SK-N-SH (cell line): ENCODE measurements around the gene CASKIN1. TPM values are rescaled to one million over a fixed set of nuclear protein-coding genes. Genes with fewer than 3 reads are reported as not detected.
A peak's percentile ranks its signal among the peaks of the same experiment; 100 is the strongest.

Experiments used
- CTCF ChIA-PET: fragments of 300-600, 350-600 bp; formaldehyde crosslinking; extraction: SDS; loops from one replicate; lab custom pipeline; 2021; lab: Yijun Ruan, JAX
- POLR2A ChIA-PET: fragments of 350-600 bp; sonication (Branson Sonifier 250); formaldehyde crosslinking; extraction: SDS; loops from one replicate; lab custom pipeline; 2020; ENCODE audit warnings: antibody characterized with exemption, inconsistent platforms; lab: Yijun Ruan, JAX
- DNase-seq: peaks from one replicate; pipeline ENCODE4 v3.0.0; 2012
- H2AFZ ChIP-seq: fragments of 200-600 bp; sonication (generic); 2 replicates; pipeline ENCODE4 v1.8.1; 2016; ENCODE audit warnings: antibody characterized with exemption, mild to moderate bottlenecking, low read depth
- H3F3A ChIP-seq: fragments of 200-600 bp; sonication (generic); replicated peaks from 2 replicates; pipeline ENCODE3; 2016; ENCODE audit warnings: antibody characterized with exemption, mild to moderate bottlenecking; ENCODE audit not compliant: insufficient read depth
- H3K27ac ChIP-seq, 2 experiments: fragments of 200-500 bp in 1 of 2; fragments of 200-600 bp in 1 of 2; sonication (Bioruptor generic) in 1 of 2; sonication (generic), shearing (Covaris generic) in 1 of 2; 2 replicates each; pipeline versions ENCODE4 v1.5.1 to v1.6.1; 2014 to 2016; ENCODE audit warnings: low read depth in 2 of 2, inconsistent platforms in 1 of 2, low read length in 1 of 2, mild to moderate bottlenecking in 1 of 2, mixed read lengths in 1 of 2
- H3K27me3 ChIP-seq: fragments of 200-600 bp; sonication (generic), shearing (Covaris generic); 2 replicates; pipeline ENCODE4 v1.6.1; 2016; ENCODE audit warnings: mixed run types; ENCODE audit not compliant: insufficient read depth
- H3K36me3 ChIP-seq, 2 experiments: fragments of 200-500 bp in 1 of 2; fragments of 200-600 bp in 1 of 2; sonication (Bioruptor generic) in 1 of 2; sonication (generic) in 1 of 2; replicated peaks in 1 of 2; 2 replicates each; pipeline versions ENCODE3 to v1.5.1; 2014 to 2016; ENCODE audit warnings: low read length in 1 of 2, mild to moderate bottlenecking in 1 of 2; ENCODE audit not compliant: insufficient read depth in 2 of 2, control insufficient read depth in 1 of 2
- H3K4me1 ChIP-seq, 2 experiments: fragments of 200-500 bp in 1 of 2; fragments of 200-600 bp in 1 of 2; sonication (Bioruptor generic) in 1 of 2; sonication (generic), shearing (Covaris generic) in 1 of 2; 2 replicates each; pipeline versions ENCODE4 v1.5.1 to v1.6.1; 2014 to 2016; ENCODE audit warnings: low read depth in 1 of 2, low read length in 1 of 2, mixed run types in 1 of 2; ENCODE audit not compliant: insufficient read depth in 2 of 2, control insufficient read depth in 1 of 2
- H3K4me2 ChIP-seq: fragments of 200-600 bp; sonication (generic), shearing (Covaris generic); 2 replicates; pipeline ENCODE4 v1.6.1; 2017; ENCODE audit warnings: mixed run types
- H3K4me3 ChIP-seq, 2 experiments: fragments of 200-500 bp in 1 of 2; fragments of 200-600 bp in 1 of 2; sonication (Bioruptor generic) in 1 of 2; sonication (generic), shearing (Covaris generic) in 1 of 2; 2 replicates each; pipeline versions ENCODE4 v1.5.1 to v1.8.1; 2014 to 2016; ENCODE audit warnings: low read depth in 2 of 2, inconsistent platforms in 1 of 2, low read length in 1 of 2, mild to moderate bottlenecking in 1 of 2, mixed read lengths in 1 of 2, moderate library complexity in 1 of 2
- H3K79me2 ChIP-seq: fragments of 200-600 bp; sonication (generic); 2 replicates; pipeline ENCODE4 v1.8.1; 2017; ENCODE audit warnings: mild to moderate bottlenecking; ENCODE audit not compliant: insufficient read depth
- H3K9ac ChIP-seq: fragments of 200-600 bp; sonication (generic); 2 replicates; pipeline ENCODE4 v1.6.1; 2017; ENCODE audit warnings: mixed run types
- H3K9me2 ChIP-seq: fragments of 200-600 bp; sonication (generic); 2 replicates; pipeline ENCODE4 v1.6.1; 2017; ENCODE audit warnings: mixed run types
- H3K9me3 ChIP-seq: fragments of 200-600 bp; sonication (generic); 2 replicates; pipeline ENCODE4 v1.6.1; 2017; ENCODE audit warnings: mixed run types, mild to moderate bottlenecking, moderate library complexity
- H4K20me1 ChIP-seq: fragments of 200-600 bp; sonication (generic); 2 replicates; pipeline ENCODE4 v1.6.1; 2017; ENCODE audit warnings: mild to moderate bottlenecking, mixed run types; ENCODE audit not compliant: insufficient read depth
- CHD2 ChIP-seq: fragments of 150-350 bp; IDR thresholded peaks from 2 replicates; pipeline ENCODE4 v1.6.1; 2018; ENCODE audit warnings: low read length; ENCODE audit not compliant: partially characterized antibody
- EP300 ChIP-seq, 2 experiments: IDR thresholded peaks; 2 replicates each; pipeline versions ENCODE4 v1.4.0 to v1.6.1; 2012; ENCODE audit warnings: borderline replicate concordance in 1 of 2, low read depth in 1 of 2, low read length in 1 of 2
- EZH2phosphoT487 ChIP-seq: fragments of 200-600 bp; sonication (generic); IDR thresholded peaks from 2 replicates; pipeline ENCODE4 v1.6.1; 2017; ENCODE audit warnings: low read depth, mixed run types, mild to moderate bottlenecking, antibody characterized with exemption, moderate library complexity, borderline replicate concordance
- FOSL2 ChIP-seq: IDR thresholded peaks from 2 replicates; pipeline ENCODE4 v1.4.0; 2012; ENCODE audit warnings: low read depth, mild to moderate bottlenecking, moderate library complexity, borderline replicate concordance
- FOXJ3 ChIP-seq: sonication (generic); formaldehyde crosslinking; IDR thresholded peaks from 2 replicates; pipeline ENCODE4 v1.5.1; 2020; ENCODE audit warnings: mild to moderate bottlenecking, missing genetic modification reagents
- FOXM1 ChIP-seq: IDR thresholded peaks from 2 replicates; pipeline ENCODE4 v1.4.0; 2012; ENCODE audit warnings: low read depth, mild to moderate bottlenecking
- GABPA ChIP-seq: IDR thresholded peaks from 2 replicates; pipeline ENCODE4 v1.4.0; 2012; ENCODE audit warnings: low read depth, mild to moderate bottlenecking
- MAX ChIP-seq: IDR thresholded peaks from 2 replicates; pipeline ENCODE4 v1.4.0; 2012; ENCODE audit warnings: low read depth
- MEF2A ChIP-seq: IDR thresholded peaks from 2 replicates; pipeline ENCODE4 v1.4.0; 2012; ENCODE audit warnings: low read depth, borderline replicate concordance
- MXI1 ChIP-seq: IDR thresholded peaks from 2 replicates; pipeline ENCODE4 v1.6.1; 2012; ENCODE audit warnings: mild to moderate bottlenecking, low read depth, low read length, improper control_type of control experiment
- NFIC ChIP-seq: IDR thresholded peaks from 2 replicates; pipeline ENCODE4 v1.4.0; 2012; ENCODE audit warnings: borderline replicate concordance
- NRF1 ChIP-seq: IDR thresholded peaks from 2 replicates; pipeline ENCODE4 v1.6.1; 2012; ENCODE audit warnings: low read depth, mild to moderate bottlenecking, low read length
- POLR2AphosphoS5 ChIP-seq: IDR thresholded peaks from 2 replicates; pipeline ENCODE4 v1.6.1; 2012; ENCODE audit warnings: low read depth, low read length
- RAD21 ChIP-seq: IDR thresholded peaks from 2 replicates; pipeline ENCODE4 v1.6.1; 2012; ENCODE audit warnings: mild to moderate bottlenecking, low read length
- RCOR1 ChIP-seq: fragments of 150-350 bp; IDR thresholded peaks from 2 replicates; pipeline ENCODE4 v1.6.1; 2017; ENCODE audit warnings: antibody characterized with exemption, low read length
- RFX5 ChIP-seq: IDR thresholded peaks from 2 replicates; pipeline ENCODE4 v1.6.1; 2012; ENCODE audit warnings: mild to moderate bottlenecking, improper control_type of control experiment, low read length
- RXRA ChIP-seq: IDR thresholded peaks from 2 replicates; pipeline ENCODE4 v1.4.0; 2012; ENCODE audit warnings: low read depth, mild to moderate bottlenecking, borderline replicate concordance
- SIN3A ChIP-seq: IDR thresholded peaks from 2 replicates; pipeline ENCODE4 v1.6.1; 2012; ENCODE audit warnings: low read depth, mild to moderate bottlenecking, low read length, moderate library complexity, borderline replicate concordance
- SMC3 ChIP-seq: IDR thresholded peaks from 2 replicates; pipeline ENCODE4 v1.6.1; 2012; ENCODE audit warnings: low read depth, low read length, improper control_type of control experiment
- TAF1 ChIP-seq: IDR thresholded peaks from 2 replicates; pipeline ENCODE4 v1.6.1; 2012; ENCODE audit warnings: low read depth, mild to moderate bottlenecking, low read length, moderate library complexity, borderline replicate concordance
- TEAD4 ChIP-seq: IDR thresholded peaks from 2 replicates; pipeline ENCODE4 v1.4.0; 2012; ENCODE audit warnings: mild to moderate bottlenecking, borderline replicate concordance; ENCODE audit not compliant: insufficient read depth
- USF1 ChIP-seq: IDR thresholded peaks from 2 replicates; pipeline ENCODE4 v1.4.0; 2012; ENCODE audit warnings: low read depth, borderline replicate concordance
- ZBTB33 ChIP-seq: IDR thresholded peaks from 2 replicates; pipeline ENCODE4 v1.4.0; 2012; ENCODE audit warnings: low read depth, borderline replicate concordance
- WGBS: methylation state at CpG from one replicate; pipeline ENCODE4 v1.1.6; 2017; ENCODE audit warnings: low lambda C conversion rate; 5-methylcytosine and 5-hydroxymethylcytosine counted together
- polyA plus RNA-seq, 3 experiments: library from polyadenylated mRNA; depleted of rRNA; stranded (reverse); fragments of >200 nt; gene quantifications; 2 replicates each; pipeline ENCODE4 v1.2.3, GENCODE V29; 2012
- TF ChIP-seq, protein P1 (sequence below): fragments of 150-350 bp; IDR thresholded peaks from 2 replicates; pipeline ENCODE4 v1.6.1; 2016; ENCODE audit warnings: mild to moderate bottlenecking, low read depth, low read length
- TF ChIP-seq, protein P2 (sequence below): IDR thresholded peaks from 2 replicates; pipeline ENCODE4; 2012

Gene CASKIN1
- polyA plus RNA-seq, 1 of the 3 experiments (the other 2 are of a cell fraction) = 1.7 TPM

DNA sequence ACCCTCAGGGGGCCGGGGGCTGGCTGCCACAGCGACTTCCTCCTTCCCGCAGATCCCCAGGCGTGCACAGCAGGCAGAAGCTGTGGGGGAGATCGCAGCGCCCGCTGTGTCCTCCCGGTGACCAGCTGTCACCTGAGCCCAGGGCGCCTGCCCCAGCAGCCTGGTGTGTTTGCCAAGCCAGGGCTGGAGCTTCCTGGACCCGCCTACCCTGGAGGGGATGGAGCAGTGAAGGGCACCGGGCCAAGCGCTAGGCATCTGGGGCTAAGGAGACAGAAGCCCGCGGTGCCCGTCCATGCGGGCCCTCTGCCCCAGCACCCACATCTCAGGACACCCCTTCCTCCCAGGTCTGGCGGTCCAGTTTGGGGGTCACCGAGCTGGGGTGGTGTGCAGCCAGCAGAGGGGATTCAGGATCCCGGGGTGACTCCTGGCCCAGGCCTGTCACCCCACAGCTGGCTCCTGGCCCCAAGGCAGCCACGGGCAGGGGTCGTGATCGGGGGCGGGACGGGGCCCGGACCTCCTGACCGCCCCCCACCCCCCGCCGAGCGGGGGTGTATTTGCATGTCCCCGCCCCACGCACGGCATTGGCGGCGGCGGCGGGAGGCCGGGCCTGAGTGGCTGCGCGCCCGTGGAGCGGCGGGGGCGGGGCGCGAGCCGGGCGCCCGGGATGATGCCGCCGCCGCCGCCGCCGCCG, 48.3 kb downstream of the CASKIN1 start, which contains the start of gene RAB26:
Gene RAB26, plus strand, starts transcription at position 645 of the 691 bp plus-strand sequence. CDS start 159 bp downstream, outside the sequence.
- H3K4me3 ChIP-seq = peak within 1 kb of the TSS; percentile 50 to 60
- H3K36me3 ChIP-seq = peaks cover 10 to 20% of the 10 kb centered on the region in 2 experiments
- ChIA-PET CTCF (interaction anchor here (0.6 to 4.1 kb wide), 7 partner anchors 81 to 374 kb away, joined by 3 to 31 read pairs (median 3); no protein-coding TSS in a partner anchor), POLR2A (interaction anchor here (0.6 to 1.7 kb wide), 7 partner anchors 23 to 183 kb away, joined by 3 to 5 read pairs (median 4); partner anchors contain the start of genes MLST8, NTHL1, RPS2 and TSC2)
- peak; percentile 91 for DNase-seq
- peaks cover 39% of the 10 kb centered on the region for H3F3A ChIP-seq
- WGBS = 16% methylated on average over 5 of the region's 55 CpGs
- no peak within 1 kb of the TSS for H2AFZ ChIP-seq
- no peaks in the 10 kb centered on the region for H3K9me3 ChIP-seq
- H3K4me1 ChIP-seq = peaks cover 41 to 62% of the 10 kb centered on the region in 2 experiments; a peak in 3 of 4 replicates
- peak within 1 kb of the TSS; percentile 33 to 80; a peak in 3 of 4 replicates for H3K27ac ChIP-seq
- H4K20me1 ChIP-seq = peaks cover 63% of the 10 kb centered on the region
- no peaks in the 10 kb centered on the region for H3K27me3 ChIP-seq
- H3K9me2 ChIP-seq = no peaks in the 10 kb centered on the region
- H3K79me2 ChIP-seq = peaks cover 39% of the 10 kb centered on the region
- H3K9ac ChIP-seq = peak within 1 kb of the TSS; percentile 18; the same call in 1 of the 2 replicates
- no peak for TF ChIP-seq TAF1
- no peak for TF ChIP-seq TEAD4
- TF ChIP-seq RXRA = no peak
- TF ChIP-seq RFX5 = no peak
- TF ChIP-seq MXI1 = peak; percentile 91
- no peak for TF ChIP-seq FOXJ3 (CRISPR knock-in tag)
- TF ChIP-seq ZBTB33 = no peak
- no peak for TF ChIP-seq GABPA
- TF ChIP-seq RCOR1 = peak; percentile 50; the same call in 1 of the 2 replicates
- TF ChIP-seq NFIC = peak; percentile 69
- no peak for TF ChIP-seq EZH2phosphoT487
- TF ChIP-seq NRF1 = no peak
- TF ChIP-seq, protein P1, sequence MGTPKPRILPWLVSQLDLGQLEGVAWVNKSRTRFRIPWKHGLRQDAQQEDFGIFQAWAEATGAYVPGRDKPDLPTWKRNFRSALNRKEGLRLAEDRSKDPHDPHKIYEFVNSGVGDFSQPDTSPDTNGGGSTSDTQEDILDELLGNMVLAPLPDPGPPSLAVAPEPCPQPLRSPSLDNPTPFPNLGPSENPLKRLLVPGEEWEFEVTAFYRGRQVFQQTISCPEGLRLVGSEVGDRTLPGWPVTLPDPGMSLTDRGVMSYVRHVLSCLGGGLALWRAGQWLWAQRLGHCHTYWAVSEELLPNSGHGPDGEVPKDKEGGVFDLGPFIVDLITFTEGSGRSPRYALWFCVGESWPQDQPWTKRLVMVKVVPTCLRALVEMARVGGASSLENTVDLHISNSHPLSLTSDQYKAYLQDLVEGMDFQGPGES = no peak
- no peak for TF ChIP-seq RAD21
- 0 out of 2 replicates have a peak, but pooled peaks have one; percentile 40 for TF ChIP-seq SIN3A
- no peak for TF ChIP-seq POLR2AphosphoS5
- TF ChIP-seq FOXM1 = no peak
- no peak for TF ChIP-seq FOSL2
- no peak for TF ChIP-seq SMC3
- peak; percentile 80 for TF ChIP-seq CHD2
- no peak for TF ChIP-seq MEF2A
- TF ChIP-seq EP300 (IDR thresholded peaks at IDR 0.05; ENCODE audit: borderline replicate concordance in 1 of 2, low read depth in 1 of 2, low read length in 1 of 2) = no peak
- no peak for TF ChIP-seq MAX
- TF ChIP-seq, protein P2, sequence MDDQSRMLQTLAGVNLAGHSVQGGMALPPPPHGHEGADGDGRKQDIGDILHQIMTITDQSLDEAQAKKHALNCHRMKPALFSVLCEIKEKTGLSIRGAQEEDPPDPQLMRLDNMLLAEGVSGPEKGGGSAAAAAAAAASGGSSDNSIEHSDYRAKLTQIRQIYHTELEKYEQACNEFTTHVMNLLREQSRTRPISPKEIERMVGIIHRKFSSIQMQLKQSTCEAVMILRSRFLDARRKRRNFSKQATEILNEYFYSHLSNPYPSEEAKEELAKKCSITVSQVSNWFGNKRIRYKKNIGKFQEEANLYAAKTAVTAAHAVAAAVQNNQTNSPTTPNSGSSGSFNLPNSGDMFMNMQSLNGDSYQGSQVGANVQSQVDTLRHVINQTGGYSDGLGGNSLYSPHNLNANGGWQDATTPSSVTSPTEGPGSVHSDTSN = no peak
- TF ChIP-seq USF1 = no peak
- peak within 1 kb of the TSS; percentile 96 for H3K4me2 ChIP-seq
